Measurements from ENCODE around the gene RAB38. TPM values are rescaled to one million over a fixed set of nuclear protein-coding genes. Genes with fewer than 3 reads are reported as not detected.

Gene RAB38
- total and polyA plus RNA-seq, 7 donors = 0.92 to 1.7 (median 1.2) TPM; not detected in 1

- H3K27me3 ChIP-seq = no peaks in the 10 kb centered on the region
- no peak for TF ChIP-seq POLR2AphosphoS5 (IDR thresholded peaks at IDR 0.05)
- no peak for TF ChIP-seq EP300 (IDR thresholded peaks at IDR 0.05)
- TF ChIP-seq CTCF (IDR thresholded peaks at IDR 0.05) = no peak
- H3K4me3 ChIP-seq = no peak overlapping the region
- no peak overlapping the region for H3K27ac ChIP-seq
- H3K9me3 ChIP-seq = no peaks in the 10 kb centered on the region
- intact Hi-C loops (cut with DNase I) = no loop called here
- H3K4me1 ChIP-seq = no peaks in the 10 kb centered on the region
- H3K36me3 ChIP-seq = no peaks in the 10 kb centered on the region
- 89 to 98% methylated on average over 1 of the region's 1 CpG for WGBS, 2 donors
- DNase-seq = no peak
Observed at GRCh38 chr11:88117281-88117858, 57.9 kb downstream of the RAB38 start.

- DNase-seq = no peak
- Histone ChIP-seq H3K4me1 (no peaks in the 10 kb centered on the region), H3K27me3 (no peaks in the 10 kb centered on the region), H3K4me3 (no peak overlapping the region), H3K9me3 (no peaks in the 10 kb centered on the region), H3K36me3 (no peaks in the 10 kb centered on the region), H3K27ac (no peak overlapping the region)
- no peak for TF ChIP-seq CTCF (IDR thresholded peaks at IDR 0.05)
- WGBS, 2 donors = 89 to 92% methylated on average over 6 of the region's 6 CpGs
- intact Hi-C loops (cut with DNase I) = no loop called here
Observed at GRCh38 chr11:88115828-88116755, 59.2 kb downstream of the RAB38 start.

- Histone ChIP-seq H3K9me3 (no peaks in the 10 kb centered on the region), H3K27me3 (no peaks in the 10 kb centered on the region), H3K4me3 (no peak overlapping the region), H3K27ac (no peak overlapping the region), H3K4me1 (no peaks in the 10 kb centered on the region), H3K36me3 (no peaks in the 10 kb centered on the region)
- intact Hi-C loops (cut with DNase I) = no loop called here
- no peak for DNase-seq
- TF ChIP-seq POLR2AphosphoS5 (IDR thresholded peaks at IDR 0.05) = no peak
- TF ChIP-seq POLR2A (IDR thresholded peaks at IDR 0.05) = no peak
- no peak for TF ChIP-seq EP300 (IDR thresholded peaks at IDR 0.05)
- no peak for TF ChIP-seq CTCF (IDR thresholded peaks at IDR 0.05)
- WGBS, 2 donors = 83 to 89% methylated on average over 1 of the region's 1 CpG
Observed at GRCh38 chr11:88114486-88115045, 60.7 kb downstream of the RAB38 start.

- DNase-seq = no peak
- no peaks in the 10 kb centered on the region for H3K36me3 ChIP-seq
- intact Hi-C loops (cut with DNase I) = no loop called here
Observed at GRCh38 chr11:88106666-88107065, 68.6 kb downstream of the RAB38 start.

More at GRCh38 chr11:88106666-88107065, 68.6 kb downstream of the RAB38 start:
- Histone ChIP-seq H3K9me3 (no peaks in the 10 kb centered on the region), H3K4me3 (no peak overlapping the region), H3K27ac (no peak overlapping the region), H3K4me1 (no peaks in the 10 kb centered on the region), H3K27me3 (no peaks in the 10 kb centered on the region)
- no peak for TF ChIP-seq POLR2AphosphoS5 (IDR thresholded peaks at IDR 0.05)
- TF ChIP-seq POLR2A (IDR thresholded peaks at IDR 0.05) = no peak
- no peak for TF ChIP-seq EP300 (IDR thresholded peaks at IDR 0.05)
- no peak for TF ChIP-seq CTCF (IDR thresholded peaks at IDR 0.05)
- 78 to 79% methylated on average over 5 of the region's 5 CpGs for WGBS, 2 donors
